Measurements from ENCODE around the gene PLEKHA8. TPM values are rescaled to one million over a fixed set of nuclear protein-coding genes. Genes with fewer than 3 reads are reported as not detected.

The PLEKHA8 gene
- total and polyA plus RNA-seq, 4 donors = 2.7 to 16.7 (median 6.5) TPM

- no peak overlapping the region for H3K4me3 ChIP-seq
- 77 to 85% methylated on average over 4 of the region's 4 CpGs for WGBS, 2 donors
- no peaks in the 10 kb centered on the region for H3K27me3 ChIP-seq (ENCODE audit: control insufficient read depth in 3 of 3, insufficient read depth in 3 of 3, low read length in 2 of 3)
- H3K9ac ChIP-seq (ENCODE audit: insufficient read depth in 1 of 2, low read length in 2 of 2) = no peak overlapping the region
- no peak overlapping the region for H3K27ac ChIP-seq (ENCODE audit: low read depth in 1 of 2, low read length in 1 of 2)
- no peaks in the 10 kb centered on the region for H3K36me3 ChIP-seq (ENCODE audit: control insufficient read depth in 4 of 4, insufficient read depth in 4 of 4, low read length in 4 of 4)
- peaks cover 0 to 7% (median 3%) of the 10 kb centered on the region in 4 donors for H3K9me3 ChIP-seq (ENCODE audit: control insufficient read depth in 4 of 4, insufficient read depth in 3 of 4, low read length in 3 of 4)
- DNase-seq (no peak), ATAC-seq (ENCODE audit: insufficient read depth, low FRiP score) (no peak)
- H3K4me1 ChIP-seq (ENCODE audit: control insufficient read depth in 5 of 5, insufficient read depth in 5 of 5, low read length in 5 of 5) = peaks cover 0 to 11% (median 6%) of the 10 kb centered on the region in 5 donors
- no peak for TF ChIP-seq CTCF (IDR thresholded peaks at IDR 0.05; ENCODE audit: control extremely low read depth, extremely low read depth)
Measured at GRCh38 chr7:29990931-29991330, 37.3 kb upstream of the PLEKHA8 start.

GRCh38 chr7:29991937-29992336 is 36.3 kb upstream of the PLEKHA8 start:
- Histone ChIP-seq H3K36me3 (ENCODE audit: control insufficient read depth in 4 of 4, insufficient read depth in 4 of 4, low read length in 4 of 4) (no peaks in the 10 kb centered on the region), H3K4me1 (ENCODE audit: control insufficient read depth in 5 of 5, insufficient read depth in 5 of 5, low read length in 5 of 5) (peaks cover 0 to 11% (median 6%) of the 10 kb centered on the region in 5 donors), H3K27ac (ENCODE audit: low read depth in 1 of 2, low read length in 1 of 2) (no peak overlapping the region), H3K4me3 (no peak overlapping the region), H3K9ac (ENCODE audit: insufficient read depth in 1 of 2, low read length in 2 of 2) (no peak overlapping the region), H3K9me3 (ENCODE audit: control insufficient read depth in 4 of 4, insufficient read depth in 3 of 4, low read length in 3 of 4) (peaks cover 0 to 10% (median 4%) of the 10 kb centered on the region in 4 donors), H3K27me3 (ENCODE audit: control insufficient read depth in 3 of 3, insufficient read depth in 3 of 3, low read length in 2 of 3) (no peaks in the 10 kb centered on the region)
- 94 to 96% methylated on average over 5 of the region's 5 CpGs for WGBS, 2 donors
- ATAC-seq (ENCODE audit: insufficient read depth, low FRiP score) = no peak
- TF ChIP-seq CTCF (IDR thresholded peaks at IDR 0.05; ENCODE audit: control extremely low read depth, extremely low read depth) = no peak
- DNase-seq = no peak

- Histone ChIP-seq H3K27me3 (ENCODE audit: control insufficient read depth in 3 of 3, insufficient read depth in 3 of 3, low read length in 2 of 3) (no peaks in the 10 kb centered on the region), H3K4me3 (no peak overlapping the region), H3K27ac (ENCODE audit: low read depth in 1 of 2, low read length in 1 of 2) (no peak overlapping the region), H3K9ac (ENCODE audit: insufficient read depth in 1 of 2, low read length in 2 of 2) (no peak overlapping the region), H3K9me3 (ENCODE audit: control insufficient read depth in 4 of 4, insufficient read depth in 3 of 4, low read length in 3 of 4) (peaks cover 0 to 10% (median 4%) of the 10 kb centered on the region in 4 donors), H3K4me1 (ENCODE audit: control insufficient read depth in 5 of 5, insufficient read depth in 5 of 5, low read length in 5 of 5) (peaks cover 0 to 7% (median 3%) of the 10 kb centered on the region in 5 donors), H3K36me3 (ENCODE audit: control insufficient read depth in 4 of 4, insufficient read depth in 4 of 4, low read length in 4 of 4) (no peaks in the 10 kb centered on the region)
- 87 to 94% methylated on average over 4 of the region's 4 CpGs for WGBS, 2 donors
- ATAC-seq (ENCODE audit: insufficient read depth, low FRiP score) (no peak), DNase-seq (no peak)
- no peak for TF ChIP-seq CTCF (IDR thresholded peaks at IDR 0.05; ENCODE audit: control extremely low read depth, extremely low read depth)
Measured at GRCh38 chr7:29993140-29993539, 35.1 kb upstream of the PLEKHA8 start.

GRCh38 chr7:29995652-29996051 is 32.6 kb upstream of the PLEKHA8 start:
- Histone ChIP-seq H3K36me3 (ENCODE audit: control insufficient read depth in 4 of 4, insufficient read depth in 4 of 4, low read length in 4 of 4) (no peaks in the 10 kb centered on the region), H3K4me1 (ENCODE audit: control insufficient read depth in 5 of 5, insufficient read depth in 5 of 5, low read length in 5 of 5) (no peaks in the 10 kb centered on the region), H3K27ac (ENCODE audit: low read depth in 1 of 2, low read length in 1 of 2) (no peak overlapping the region), H3K9me3 (ENCODE audit: control insufficient read depth in 4 of 4, insufficient read depth in 3 of 4, low read length in 3 of 4) (peaks cover 0 to 10% (median 4%) of the 10 kb centered on the region in 4 donors), H3K9ac (ENCODE audit: insufficient read depth in 1 of 2, low read length in 2 of 2) (no peak overlapping the region), H3K4me3 (no peak overlapping the region), H3K27me3 (ENCODE audit: control insufficient read depth in 3 of 3, insufficient read depth in 3 of 3, low read length in 2 of 3) (no peaks in the 10 kb centered on the region)
- DNase-seq (no peak), ATAC-seq (ENCODE audit: insufficient read depth, low FRiP score) (no peak)
- TF ChIP-seq CTCF (IDR thresholded peaks at IDR 0.05; ENCODE audit: control extremely low read depth, extremely low read depth) = no peak
